PC-3 (cell line): ENCODE measurements around the gene RNF4. TPM values are rescaled to one million over a fixed set of nuclear protein-coding genes. Genes with fewer than 3 reads are reported as not detected.

Experiments used
- ATAC-seq: fragments of 200-7000 bp; cut with Tn5 transposase; 2 replicates; pipeline ENCODE4 v1.9.1; 2020; ENCODE audit warnings: mild to moderate bottlenecking, moderate library complexity
- BruUV-seq: library from RNA; stranded (reverse); fragments of 400-500 nt; replicated peaks from 2 replicates; lab custom pipeline; 2021; lab: Mats Ljungman, UMichigan
- CTCF ChIA-PET: fragments of 300-600 bp; sonication (Branson Sonifier 250); formaldehyde crosslinking; loops from one replicate; lab custom pipeline; 2022; ENCODE audit warnings: antibody characterized with exemption; lab: Charles Lee
- POLR2A ChIA-PET: fragments of 300-600 bp; sonication (Branson Sonifier 250); formaldehyde crosslinking; loops from one replicate; lab custom pipeline; 2022; ENCODE audit warnings: antibody characterized with exemption; ENCODE audit not compliant: unreplicated experiment; lab: Charles Lee
- DNase-seq: peaks from one replicate; pipeline ENCODE4 v3.0.0-alpha.2; 2015
- H2AFZ ChIP-seq: fragments of 300-600 bp; sonication (generic); 2 replicates; pipeline ENCODE4 v1.6.0; 2016; ENCODE audit warnings: antibody characterized with exemption, low read length
- H3F3A ChIP-seq: fragments of 300-600 bp; sonication (generic); one replicate; pipeline ENCODE4 v1.6.0; 2017; ENCODE audit warnings: antibody characterized with exemption, low read length, control low read depth, mild to moderate bottlenecking; ENCODE audit not compliant: unreplicated experiment
- H3K27ac ChIP-seq: fragments of 300-600 bp; sonication (generic); 2 replicates; pipeline ENCODE4 v1.5.1; 2016; ENCODE audit warnings: mild to moderate bottlenecking, low read length
- H3K27me3 ChIP-seq: fragments of 300-600 bp; sonication (generic); 2 replicates; pipeline ENCODE4 v1.6.1; 2016; ENCODE audit warnings: low read length, mixed read lengths
- H3K36me3 ChIP-seq: fragments of 300-600 bp; sonication (generic); 2 replicates; pipeline ENCODE4 v1.6.1; 2016; ENCODE audit warnings: low read depth, mixed run types, low read length, mixed read lengths
- H3K4me1 ChIP-seq: fragments of 300-600 bp; sonication (generic); 2 replicates; pipeline ENCODE4 v1.5.1; 2016; ENCODE audit warnings: low read length; ENCODE audit not compliant: insufficient read depth
- H3K4me2 ChIP-seq: fragments of 300-600 bp; sonication (generic); 2 replicates; pipeline ENCODE4 v1.6.0; 2016; ENCODE audit warnings: low read length
- H3K4me3 ChIP-seq: fragments of 300-600 bp; sonication (generic); 2 replicates; pipeline ENCODE4 v1.5.1; 2016; ENCODE audit warnings: mild to moderate bottlenecking, low read length, mixed read lengths
- H3K79me2 ChIP-seq: fragments of 300-600 bp; sonication (generic); 2 replicates; pipeline ENCODE4 v1.6.1; 2017; ENCODE audit warnings: low read length, mixed read lengths
- H3K9ac ChIP-seq: fragments of 300-600 bp; sonication (generic); 2 replicates; pipeline ENCODE4 v1.6.0; 2016; ENCODE audit warnings: mild to moderate bottlenecking, low read length
- H3K9me2 ChIP-seq: fragments of 300-600 bp; sonication (generic); replicated peaks from 2 replicates; pipeline ENCODE4 v1.6.1; 2016; ENCODE audit warnings: mixed run types, low read length, mixed read lengths
- H3K9me3 ChIP-seq: fragments of 300-600 bp; sonication (generic); 2 replicates; pipeline ENCODE4 v1.6.1; 2016; ENCODE audit warnings: low read length, mixed read lengths
- H4K20me1 ChIP-seq: fragments of 300-600 bp; sonication (generic); 2 replicates; pipeline ENCODE4 v1.6.1; 2016; ENCODE audit warnings: low read length, mixed read lengths
- EZH2 ChIP-seq: fragments of 300-600 bp; sonication (generic); IDR thresholded peaks from one replicate; pipeline ENCODE4 v1.6.1; 2017; ENCODE audit warnings: antibody characterized with exemption, mild to moderate bottlenecking, low read length; ENCODE audit not compliant: unreplicated experiment
- EZH2phosphoT487 ChIP-seq: fragments of 300-600 bp; sonication (generic); IDR thresholded peaks from 2 replicates; pipeline ENCODE4 v1.6.1; 2018; ENCODE audit warnings: mild to moderate bottlenecking, antibody characterized with exemption, low read length, borderline replicate concordance
- intact Hi-C: fragments of 100-400 bp; cut with micrococcal nuclease; formaldehyde crosslinking; loops from 2 replicates; pipeline ENCODE4 v1.9.0; 2023
- total RNA-seq: library from RNA; depleted of rRNA; stranded (reverse); fragments of >200 nt; gene quantifications from 2 replicates; pipeline ENCODE4 v1.2.3, GENCODE V29; 2014
- TF ChIP-seq, protein P1 (sequence below): fragments of 300-600 bp; sonication (generic); conservative IDR thresholded peaks from 2 replicates; pipeline ENCODE4 v1.5.1; 2017; ENCODE audit warnings: antibody characterized with exemption, low read depth, mild to moderate bottlenecking, low read length

RNF4 gene
- total RNA-seq, 1 experiment from 2014 or later = 27.4 TPM

DNA sequence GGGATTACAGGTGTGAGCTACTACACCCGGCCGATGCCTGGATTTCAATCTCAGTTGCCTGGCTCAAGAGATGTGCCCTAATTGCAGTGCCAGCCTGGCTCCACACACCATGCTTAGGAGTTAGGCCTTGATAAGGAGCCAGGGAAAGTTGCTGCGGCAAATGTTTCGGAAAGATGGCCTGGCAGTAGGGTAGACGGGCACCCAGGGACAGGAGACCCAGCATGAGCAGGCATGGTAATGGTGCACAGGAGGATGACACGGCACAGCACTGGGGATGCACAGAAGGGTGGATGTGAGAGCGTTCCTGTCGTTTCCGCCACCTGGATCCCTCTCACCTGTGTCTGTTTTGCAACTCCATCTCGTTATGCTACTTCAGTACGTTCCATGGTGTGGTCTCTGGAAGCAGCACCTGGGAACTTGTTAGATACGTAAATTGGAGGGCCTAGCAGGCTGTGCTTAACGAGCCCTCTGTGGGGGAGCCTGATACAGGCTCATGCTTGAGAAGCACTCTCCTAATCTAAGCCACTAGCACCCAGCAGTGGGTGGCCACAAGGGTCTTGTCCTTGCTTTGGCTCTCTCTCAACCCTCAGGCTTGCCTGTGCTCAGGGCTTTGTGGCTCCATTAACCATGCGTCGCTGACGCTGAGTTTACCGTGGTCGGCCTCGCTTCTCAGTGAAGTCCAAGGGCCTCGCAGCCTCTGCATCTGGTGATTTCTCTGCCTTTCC lies 20.3 kb downstream of the RNF4 start:
- Histone ChIP-seq H3F3A (no peaks in the 10 kb centered on the region), H3K27ac (no peak overlapping the region), H3K79me2 (peaks cover 85% of the 10 kb centered on the region), H3K27me3 (no peaks in the 10 kb centered on the region), H4K20me1 (peaks cover 51% of the 10 kb centered on the region; the same call in 1 of the 2 replicates), H3K36me3 (peaks cover 27% of the 10 kb centered on the region), H3K4me3 (no peak overlapping the region), H2AFZ (no peak overlapping the region), H3K4me1 (no peaks in the 10 kb centered on the region), H3K9me3 (no peaks in the 10 kb centered on the region), H3K4me2 (no peak overlapping the region), H3K9me2 (no peaks in the 10 kb centered on the region), H3K9ac (no peak overlapping the region)
- BruUV-seq = no TSS peak
- TF ChIP-seq, protein P1, sequence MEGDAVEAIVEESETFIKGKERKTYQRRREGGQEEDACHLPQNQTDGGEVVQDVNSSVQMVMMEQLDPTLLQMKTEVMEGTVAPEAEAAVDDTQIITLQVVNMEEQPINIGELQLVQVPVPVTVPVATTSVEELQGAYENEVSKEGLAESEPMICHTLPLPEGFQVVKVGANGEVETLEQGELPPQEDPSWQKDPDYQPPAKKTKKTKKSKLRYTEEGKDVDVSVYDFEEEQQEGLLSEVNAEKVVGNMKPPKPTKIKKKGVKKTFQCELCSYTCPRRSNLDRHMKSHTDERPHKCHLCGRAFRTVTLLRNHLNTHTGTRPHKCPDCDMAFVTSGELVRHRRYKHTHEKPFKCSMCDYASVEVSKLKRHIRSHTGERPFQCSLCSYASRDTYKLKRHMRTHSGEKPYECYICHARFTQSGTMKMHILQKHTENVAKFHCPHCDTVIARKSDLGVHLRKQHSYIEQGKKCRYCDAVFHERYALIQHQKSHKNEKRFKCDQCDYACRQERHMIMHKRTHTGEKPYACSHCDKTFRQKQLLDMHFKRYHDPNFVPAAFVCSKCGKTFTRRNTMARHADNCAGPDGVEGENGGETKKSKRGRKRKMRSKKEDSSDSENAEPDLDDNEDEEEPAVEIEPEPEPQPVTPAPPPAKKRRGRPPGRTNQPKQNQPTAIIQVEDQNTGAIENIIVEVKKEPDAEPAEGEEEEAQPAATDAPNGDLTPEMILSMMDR = no peak
- no peak for TF ChIP-seq EZH2
- no peak for TF ChIP-seq EZH2phosphoT487
- DNase-seq (no peak), ATAC-seq (no peak)
- intact Hi-C loops = no loop called here
- POLR2A ChIA-PET = no interaction called here
- CTCF ChIA-PET = no interaction called here

DNA sequence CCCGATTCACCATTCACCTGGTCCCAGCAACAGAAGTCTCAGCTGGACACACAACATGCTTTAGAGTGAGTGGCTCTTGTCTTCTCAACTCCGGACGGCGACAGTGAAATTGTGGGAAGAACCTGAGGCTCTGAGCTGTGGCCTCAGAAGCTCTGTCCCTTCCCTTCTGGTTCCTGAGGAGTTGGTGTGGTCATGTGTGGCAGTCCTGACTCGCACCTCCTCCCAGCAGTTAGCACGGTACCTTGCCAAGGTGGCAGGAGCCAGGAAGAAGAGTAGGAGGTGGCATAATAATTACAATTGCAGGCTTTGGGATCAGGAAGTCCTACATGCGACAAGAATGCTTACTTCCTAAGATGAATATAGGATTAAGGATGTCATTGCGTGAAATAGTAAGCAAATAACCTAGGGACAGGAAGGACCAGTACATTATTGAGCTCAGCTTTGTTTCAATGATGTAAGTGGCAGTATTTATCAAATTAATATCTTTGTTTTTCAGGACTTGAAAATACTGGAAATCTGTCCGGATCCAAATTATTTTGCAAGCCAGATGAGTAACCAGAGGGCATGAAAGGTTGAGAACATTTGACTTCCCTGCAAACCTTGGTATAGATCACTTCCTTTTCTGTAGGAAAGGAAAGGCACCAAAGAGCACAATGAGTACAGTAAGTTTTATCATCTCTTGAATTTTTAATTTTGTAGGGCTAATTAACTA lies 21.1 kb downstream of the RNF4 start:
- ChIA-PET CTCF (no interaction called here), POLR2A (no interaction called here)
- no TSS peak for BruUV-seq
- Histone ChIP-seq H3K4me2 (no peak overlapping the region), H3K79me2 (peaks cover 79% of the 10 kb centered on the region), H3K4me3 (no peak overlapping the region), H3K27me3 (no peaks in the 10 kb centered on the region), H3K4me1 (no peaks in the 10 kb centered on the region), H4K20me1 (peaks cover 44% of the 10 kb centered on the region; the same call in 1 of the 2 replicates), H2AFZ (no peak overlapping the region), H3K9me3 (no peaks in the 10 kb centered on the region), H3K27ac (no peak overlapping the region), H3F3A (no peaks in the 10 kb centered on the region), H3K9ac (no peak overlapping the region), H3K9me2 (no peaks in the 10 kb centered on the region), H3K36me3 (peaks cover 27% of the 10 kb centered on the region)
- TF ChIP-seq EZH2phosphoT487 (no peak), EZH2 (no peak)
- TF ChIP-seq, protein P1 = no peak
- intact Hi-C loops = no loop called here
- ATAC-seq = no peak
- no peak for DNase-seq

DNA sequence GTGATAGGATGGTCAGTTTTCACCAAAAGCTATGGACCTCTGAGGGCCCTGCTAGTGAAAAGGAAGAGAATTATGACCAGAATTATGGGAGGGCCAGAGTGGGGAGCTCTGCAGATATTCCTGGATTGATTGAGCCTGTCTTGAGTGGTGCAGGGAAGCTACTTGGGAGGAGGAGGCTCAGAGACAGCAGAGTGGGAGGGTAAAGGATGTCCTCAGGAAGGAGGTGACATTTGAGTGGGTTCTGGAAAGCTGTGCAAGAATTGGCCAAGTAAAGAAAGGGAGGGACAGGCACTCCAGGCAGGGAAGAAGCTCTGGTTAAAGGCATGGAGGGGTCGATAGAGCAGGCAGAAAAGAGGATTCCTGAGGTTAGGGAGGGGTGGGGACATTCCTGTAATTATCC lies 24.1 kb downstream of the RNF4 start:
- no peak for ATAC-seq
- no peak overlapping the region for H2AFZ ChIP-seq
- H3K9me3 ChIP-seq = no peaks in the 10 kb centered on the region
- no peaks in the 10 kb centered on the region for H3F3A ChIP-seq
- no peak overlapping the region for H3K9ac ChIP-seq
- no peaks in the 10 kb centered on the region for H3K27me3 ChIP-seq
- H3K4me1 ChIP-seq = no peaks in the 10 kb centered on the region
- H3K36me3 ChIP-seq = peaks cover 41% of the 10 kb centered on the region
- H3K4me3 ChIP-seq = no peak overlapping the region
- POLR2A ChIA-PET = no interaction called here
- H3K9me2 ChIP-seq = no peaks in the 10 kb centered on the region
- no peak for DNase-seq
- TF ChIP-seq EZH2 = no peak
- TF ChIP-seq EZH2phosphoT487 = no peak
- TF ChIP-seq, protein P1 = no peak
- H4K20me1 ChIP-seq = peaks cover 23% of the 10 kb centered on the region; the same call in 1 of the 2 replicates
- no peak overlapping the region for H3K27ac ChIP-seq
- peaks cover 53% of the 10 kb centered on the region for H3K79me2 ChIP-seq
- H3K4me2 ChIP-seq = no peak overlapping the region
- no TSS peak for BruUV-seq
- intact Hi-C loops = no loop called here
- CTCF ChIA-PET = no interaction called here
